HepG2 (cell line): Measurements from ENCODE around the gene SOS2.

ENCODE experiments used
- POLR2AphosphoS5 ChIP-seq: IDR thresholded peaks from 2 replicates; pipeline ENCODE4 v1.6.1; 2012; ENCODE audit warnings: low read depth, low read length
- RORA ChIP-seq: sonication (generic); formaldehyde crosslinking; IDR thresholded peaks from 2 replicates; pipeline ENCODE4 v1.5.0; 2020; ENCODE audit warnings: mild to moderate bottlenecking, missing genetic modification reagents, moderate library complexity
- ZBTB46 ChIP-seq: sonication (generic); formaldehyde crosslinking; IDR thresholded peaks from 2 replicates; pipeline ENCODE4 v1.4.0; 2020; ENCODE audit warnings: mild to moderate bottlenecking, missing genetic modification reagents, borderline replicate concordance
- ZFP41 ChIP-seq: sonication (generic); formaldehyde crosslinking; IDR thresholded peaks from 2 replicates; pipeline ENCODE4 v1.4.0; 2020; ENCODE audit warnings: mild to moderate bottlenecking, missing genetic modification reagents, borderline replicate concordance
- ZNF143 ChIP-seq: sonication (generic); formaldehyde crosslinking; IDR thresholded peaks from 2 replicates; pipeline ENCODE4 v1.4.0; 2020; ENCODE audit warnings: missing genetic modification reagents
- ZNF614 ChIP-seq: IDR thresholded peaks from 2 replicates; pipeline ENCODE4 v1.6.1; 2018; ENCODE audit warnings: missing biosample characterization, missing genetic modification reagents, inconsistent platforms, borderline replicate concordance

- TF ChIP-seq ZFP41 (CRISPR knock-in tag) (no peak), POLR2AphosphoS5 (no peak), ZBTB46 (CRISPR knock-in tag) (no peak), ZNF614 (CRISPR knock-in tag) (no peak), RORA (CRISPR knock-in tag) (no peak), ZNF143 (no peak)
Measured at GRCh38 chr14:50247245-50247644, 15.9 kb upstream of the SOS2 start.
